ENCODE data around the gene TDRD7. TPM values are rescaled to one million over a fixed set of nuclear protein-coding genes. Genes with fewer than 3 reads are reported as not detected.
A peak's percentile ranks its signal among the peaks of the same experiment; 100 is the strongest.

TDRD7 gene
- total and polyA plus RNA-seq, 9 of the 15 experiments (the other 6 are each of a cell fraction or from before 2014, with no cell fraction given), result 2.2 to 7.7 (median 5.2) TPM

DNA sequence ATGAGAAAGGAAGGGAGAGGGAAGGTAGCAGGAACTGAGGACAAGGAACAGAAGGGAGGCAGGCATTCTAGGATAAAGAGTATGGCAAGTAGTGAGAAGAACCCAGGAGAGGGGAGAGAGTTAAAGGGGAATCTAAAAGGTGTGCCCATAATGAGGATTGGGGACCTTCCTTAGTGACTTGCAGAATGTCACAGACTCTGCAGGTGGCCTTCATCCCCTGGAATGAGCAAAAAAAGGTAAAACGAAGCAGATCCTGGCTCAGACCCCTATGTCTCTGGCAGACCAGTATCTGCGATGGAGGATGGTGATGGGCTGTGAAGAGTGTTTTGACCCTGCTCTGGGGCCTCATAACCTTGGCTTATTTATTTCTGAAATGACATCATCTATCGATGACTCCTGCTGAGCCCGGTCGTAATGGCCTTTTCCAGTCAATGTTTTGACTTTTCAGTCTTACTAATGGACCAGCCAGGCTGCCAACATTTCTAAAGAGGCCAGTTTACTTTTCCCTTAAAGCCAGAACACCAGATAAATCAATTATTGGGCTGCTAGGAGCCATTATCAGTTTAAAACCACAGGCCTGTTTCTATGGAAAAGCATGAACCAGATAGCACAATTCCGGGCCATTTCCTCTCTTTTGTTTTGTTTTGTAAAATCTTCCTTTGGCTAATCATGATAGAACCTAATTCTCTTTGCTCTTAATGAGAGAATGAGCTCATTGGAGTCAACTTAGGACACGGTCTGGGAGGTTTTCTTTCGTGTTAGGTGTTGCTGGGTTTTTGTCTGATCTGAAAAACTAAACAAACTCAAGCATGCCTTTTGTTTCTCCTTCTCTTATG, 92.7 kb downstream of the TDRD7 start (continued):
- peak in 1 of 2 experiments; percentile 26 for TF ChIP-seq AFF1 (IDR thresholded peaks at IDR 0.05; ENCODE audit: low read depth in 1 of 2, partially characterized antibody in 2 of 2)
- peak; percentile 61 for TF ChIP-seq HDAC3 (IDR thresholded peaks at IDR 0.05; ENCODE audit: borderline replicate concordance, partially characterized antibody)
- TF ChIP-seq RCOR1 (IDR thresholded peaks at IDR 0.05; ENCODE audit: borderline replicate concordance in 1 of 2, low read depth in 2 of 2, low read length in 2 of 2), result peak in 1 of 2 experiments; percentile 22; a peak in 1 of 4 replicates
- TF ChIP-seq CBFA2T3 (IDR thresholded peaks at IDR 0.05), result peak; percentile 60
- TF ChIP-seq NR2C2 (CRISPR knock-in tag; IDR thresholded peaks at IDR 0.05), result no peak
- peak; percentile 46; the same call in 1 of the 2 replicates for TF ChIP-seq NR2C2 (tag; IDR thresholded peaks at IDR 0.05)
- TF ChIP-seq ESRRA (IDR thresholded peaks at IDR 0.05; ENCODE audit: borderline replicate concordance, low read depth), result 0 out of 2 replicates have a peak, but pooled peaks have one; percentile 20
- peak; percentile 82 for TF ChIP-seq SOX6 (IDR thresholded peaks at IDR 0.05)
- no peak for TF ChIP-seq RERE (CRISPR knock-in tag; IDR thresholded peaks at IDR 0.05; ENCODE audit: borderline replicate concordance)
- peak; percentile 21; the same call in 1 of the 2 replicates for TF ChIP-seq MAFG (tag; conservative IDR thresholded peaks at IDR 0.05)
- TF ChIP-seq CBFA2T2 (conservative IDR thresholded peaks at IDR 0.05), result peak; percentile 31; the same call in 1 of the 2 replicates
- TF ChIP-seq RFX1 (IDR thresholded peaks at IDR 0.05), result no peak; the same call in 1 of the 2 replicates
- 0 out of 2 replicates have a peak, but pooled peaks have one; percentile 4 for TF ChIP-seq POLR2AphosphoS5 (IDR thresholded peaks at IDR 0.05; ENCODE audit: control insufficient read depth, insufficient read depth, low read depth, low read length)
- peak; percentile 32; the same call in 1 of the 2 replicates for TF ChIP-seq JUN (IDR thresholded peaks at IDR 0.05; ENCODE audit: borderline replicate concordance, low read depth, low read length)
- no peak for TF ChIP-seq JUN (CRISPR knock-in tag; IDR thresholded peaks at IDR 0.05; ENCODE audit: borderline replicate concordance)
- TF ChIP-seq EP300 (IDR thresholded peaks at IDR 0.05; ENCODE audit: low read length), result peak; percentile 64
- TF ChIP-seq ZNF316 (IDR thresholded peaks at IDR 0.05), result peak; percentile 38; the same call in 1 of the 2 replicates

All from K562 (cell line).